A549 (cell line): ENCODE measurements around the gene GLRA2.

Experiments
- CBX2 ChIP-seq: fragments of 200-600 bp; sonication (generic); IDR thresholded peaks from 2 replicates; pipeline ENCODE4 v1.6.1; 2016; ENCODE audit warnings: low read depth, mild to moderate bottlenecking, borderline replicate concordance
- CTCF ChIP-seq: fragments of >200 bp; sonication (Bioruptor Twin); formaldehyde crosslinking; IDR thresholded peaks from 3 replicates; pipeline ENCODE4 v1.5.1; 2016
- RFX5 ChIP-seq: fragments of 450-650 bp; IDR thresholded peaks from 2 replicates; pipeline ENCODE4 v1.7.1; 2014; ENCODE audit warnings: antibody characterized with exemption, mild to moderate bottlenecking, moderate library complexity
- TFCP2L1 ChIP-seq: fragments of 250-450 bp; sonication (Bioruptor Pico); IDR thresholded peaks from 2 replicates; pipeline ENCODE4 v1.5.0; 2021; ENCODE audit warnings: mild to moderate bottlenecking

DNA sequence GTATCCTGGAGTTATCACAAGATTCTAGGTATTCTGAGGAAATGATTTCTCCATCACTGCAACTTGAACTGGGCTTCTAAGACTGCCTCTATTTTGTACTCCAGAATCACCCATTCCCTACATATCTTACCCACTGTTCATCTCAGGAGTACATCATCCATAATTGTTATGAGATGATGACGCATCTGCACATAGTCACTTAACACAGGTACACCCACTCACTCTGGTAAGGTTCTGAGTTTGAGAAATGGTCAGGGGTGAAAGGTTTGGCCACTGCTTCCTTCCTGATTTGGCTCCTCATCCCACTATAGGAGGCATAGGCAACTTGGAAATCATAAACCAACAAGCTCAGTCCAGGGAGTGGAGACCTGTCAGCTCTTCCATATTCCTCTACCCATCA, 143.9 kb downstream of the GLRA2 start:
- TF ChIP-seq RFX5 (no peak), TFCP2L1 (CRISPR knock-in tag) (no peak), CTCF (no peak), CBX2 (no peak)
